H1 (cell line): ENCODE data around the gene OMG. TPM values are rescaled to one million over a fixed set of nuclear protein-coding genes. Genes with fewer than 3 reads are reported as not detected.

Experiments
- polyA plus RNA-seq, 7 experiments: library from polyadenylated mRNA; depleted of rRNA in 3 of 7; stranded (reverse) in 5 of 7; unstranded in 2 of 7; fragments of >200 nt in 5 of 7; fragments of 200-250 nt in 2 of 7; gene quantifications; 1 replicate in 5 of 7; 2 replicates in 1 of 7; 4 replicates in 1 of 7; pipeline versions ENCODE4 v1.2.1 to v1.2.3, GENCODE V29; 2011 to 2013; ENCODE audit warnings: missing spikeins in 2 of 7, mixed read lengths in 2 of 7
- total RNA-seq: library from RNA; stranded (reverse); fragmentation: NEBNext Ultra II Directional; extraction: Animal tissue kit (Norgen Biotek cat#: 25700); gene quantifications from 2 replicates; pipeline ENCODE4 v1.2.1, GENCODE V29; 2021
- TF ChIP-seq, protein P1 (sequence below): fragments of 300-600 bp; sonication (generic); IDR thresholded peaks from 2 replicates; pipeline ENCODE4 v1.7.1; 2012; ENCODE audit warnings: low read length, moderate library complexity, mild to moderate bottlenecking, inconsistent platforms; ENCODE audit not compliant: insufficient replicate concordance

OMG gene
- total and polyA plus RNA-seq, 2 of the 8 experiments (the other 6 are each of a cell fraction or from before 2014, with no cell fraction given), result not detected

DNA sequence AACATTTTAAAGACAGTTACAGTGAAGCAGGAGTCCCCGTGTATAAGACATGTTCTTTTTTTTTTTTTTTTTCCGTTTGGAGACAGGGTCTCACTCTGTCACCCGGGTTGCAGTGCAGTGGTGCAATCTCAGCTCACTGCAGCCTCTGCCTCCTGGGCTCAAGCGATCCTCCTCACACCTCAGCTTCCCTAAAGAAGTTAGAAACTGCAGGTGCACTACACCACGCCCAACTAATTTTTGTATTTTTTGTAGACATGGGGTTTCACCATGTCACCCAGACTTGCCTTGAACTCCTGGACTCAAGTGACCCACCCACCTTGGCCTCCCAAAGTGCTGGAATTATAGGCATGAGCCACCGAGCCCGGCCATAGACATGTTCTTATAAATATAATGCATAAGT, 13.8 kb upstream of the OMG start (continued):
- TF ChIP-seq, protein P1, sequence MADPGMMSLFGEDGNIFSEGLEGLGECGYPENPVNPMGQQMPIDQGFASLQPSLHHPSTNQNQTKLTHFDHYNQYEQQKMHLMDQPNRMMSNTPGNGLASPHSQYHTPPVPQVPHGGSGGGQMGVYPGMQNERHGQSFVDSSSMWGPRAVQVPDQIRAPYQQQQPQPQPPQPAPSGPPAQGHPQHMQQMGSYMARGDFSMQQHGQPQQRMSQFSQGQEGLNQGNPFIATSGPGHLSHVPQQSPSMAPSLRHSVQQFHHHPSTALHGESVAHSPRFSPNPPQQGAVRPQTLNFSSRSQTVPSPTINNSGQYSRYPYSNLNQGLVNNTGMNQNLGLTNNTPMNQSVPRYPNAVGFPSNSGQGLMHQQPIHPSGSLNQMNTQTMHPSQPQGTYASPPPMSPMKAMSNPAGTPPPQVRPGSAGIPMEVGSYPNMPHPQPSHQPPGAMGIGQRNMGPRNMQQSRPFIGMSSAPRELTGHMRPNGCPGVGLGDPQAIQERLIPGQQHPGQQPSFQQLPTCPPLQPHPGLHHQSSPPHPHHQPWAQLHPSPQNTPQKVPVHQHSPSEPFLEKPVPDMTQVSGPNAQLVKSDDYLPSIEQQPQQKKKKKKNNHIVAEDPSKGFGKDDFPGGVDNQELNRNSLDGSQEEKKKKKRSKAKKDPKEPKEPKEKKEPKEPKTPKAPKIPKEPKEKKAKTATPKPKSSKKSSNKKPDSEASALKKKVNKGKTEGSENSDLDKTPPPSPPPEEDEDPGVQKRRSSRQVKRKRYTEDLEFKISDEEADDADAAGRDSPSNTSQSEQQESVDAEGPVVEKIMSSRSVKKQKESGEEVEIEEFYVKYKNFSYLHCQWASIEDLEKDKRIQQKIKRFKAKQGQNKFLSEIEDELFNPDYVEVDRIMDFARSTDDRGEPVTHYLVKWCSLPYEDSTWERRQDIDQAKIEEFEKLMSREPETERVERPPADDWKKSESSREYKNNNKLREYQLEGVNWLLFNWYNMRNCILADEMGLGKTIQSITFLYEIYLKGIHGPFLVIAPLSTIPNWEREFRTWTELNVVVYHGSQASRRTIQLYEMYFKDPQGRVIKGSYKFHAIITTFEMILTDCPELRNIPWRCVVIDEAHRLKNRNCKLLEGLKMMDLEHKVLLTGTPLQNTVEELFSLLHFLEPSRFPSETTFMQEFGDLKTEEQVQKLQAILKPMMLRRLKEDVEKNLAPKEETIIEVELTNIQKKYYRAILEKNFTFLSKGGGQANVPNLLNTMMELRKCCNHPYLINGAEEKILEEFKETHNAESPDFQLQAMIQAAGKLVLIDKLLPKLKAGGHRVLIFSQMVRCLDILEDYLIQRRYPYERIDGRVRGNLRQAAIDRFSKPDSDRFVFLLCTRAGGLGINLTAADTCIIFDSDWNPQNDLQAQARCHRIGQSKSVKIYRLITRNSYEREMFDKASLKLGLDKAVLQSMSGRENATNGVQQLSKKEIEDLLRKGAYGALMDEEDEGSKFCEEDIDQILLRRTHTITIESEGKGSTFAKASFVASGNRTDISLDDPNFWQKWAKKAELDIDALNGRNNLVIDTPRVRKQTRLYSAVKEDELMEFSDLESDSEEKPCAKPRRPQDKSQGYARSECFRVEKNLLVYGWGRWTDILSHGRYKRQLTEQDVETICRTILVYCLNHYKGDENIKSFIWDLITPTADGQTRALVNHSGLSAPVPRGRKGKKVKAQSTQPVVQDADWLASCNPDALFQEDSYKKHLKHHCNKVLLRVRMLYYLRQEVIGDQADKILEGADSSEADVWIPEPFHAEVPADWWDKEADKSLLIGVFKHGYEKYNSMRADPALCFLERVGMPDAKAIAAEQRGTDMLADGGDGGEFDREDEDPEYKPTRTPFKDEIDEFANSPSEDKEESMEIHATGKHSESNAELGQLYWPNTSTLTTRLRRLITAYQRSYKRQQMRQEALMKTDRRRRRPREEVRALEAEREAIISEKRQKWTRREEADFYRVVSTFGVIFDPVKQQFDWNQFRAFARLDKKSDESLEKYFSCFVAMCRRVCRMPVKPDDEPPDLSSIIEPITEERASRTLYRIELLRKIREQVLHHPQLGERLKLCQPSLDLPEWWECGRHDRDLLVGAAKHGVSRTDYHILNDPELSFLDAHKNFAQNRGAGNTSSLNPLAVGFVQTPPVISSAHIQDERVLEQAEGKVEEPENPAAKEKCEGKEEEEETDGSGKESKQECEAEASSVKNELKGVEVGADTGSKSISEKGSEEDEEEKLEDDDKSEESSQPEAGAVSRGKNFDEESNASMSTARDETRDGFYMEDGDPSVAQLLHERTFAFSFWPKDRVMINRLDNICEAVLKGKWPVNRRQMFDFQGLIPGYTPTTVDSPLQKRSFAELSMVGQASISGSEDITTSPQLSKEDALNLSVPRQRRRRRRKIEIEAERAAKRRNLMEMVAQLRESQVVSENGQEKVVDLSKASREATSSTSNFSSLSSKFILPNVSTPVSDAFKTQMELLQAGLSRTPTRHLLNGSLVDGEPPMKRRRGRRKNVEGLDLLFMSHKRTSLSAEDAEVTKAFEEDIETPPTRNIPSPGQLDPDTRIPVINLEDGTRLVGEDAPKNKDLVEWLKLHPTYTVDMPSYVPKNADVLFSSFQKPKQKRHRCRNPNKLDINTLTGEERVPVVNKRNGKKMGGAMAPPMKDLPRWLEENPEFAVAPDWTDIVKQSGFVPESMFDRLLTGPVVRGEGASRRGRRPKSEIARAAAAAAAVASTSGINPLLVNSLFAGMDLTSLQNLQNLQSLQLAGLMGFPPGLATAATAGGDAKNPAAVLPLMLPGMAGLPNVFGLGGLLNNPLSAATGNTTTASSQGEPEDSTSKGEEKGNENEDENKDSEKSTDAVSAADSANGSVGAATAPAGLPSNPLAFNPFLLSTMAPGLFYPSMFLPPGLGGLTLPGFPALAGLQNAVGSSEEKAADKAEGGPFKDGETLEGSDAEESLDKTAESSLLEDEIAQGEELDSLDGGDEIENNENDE, result no peak
